Heart left ventricle (tissue), 13 donors: ENCODE measurements around the gene ZNF14.

Experiments used
- CTCF ChIP-seq, 12 donors: fragments of 200-600 bp; sonication (generic) in 4 of 12; IDR thresholded peaks; one replicate each; pipeline versions ENCODE4 v1.5.0 to v1.8.0; 2018 to 2022; ENCODE audit warnings: antibody characterized with exemption in 12 of 12, mild to moderate bottlenecking in 5 of 12
- POLR2A ChIP-seq, 2 donors: fragments of 450-650 bp; IDR thresholded peaks; one replicate each; pipeline ENCODE4 v1.6.1; 2017; ENCODE audit warnings: antibody characterized with exemption in 2 of 2, mild to moderate bottlenecking in 2 of 2, moderate library complexity in 2 of 2
- donor health status: ischemic (EF 13 %, LVEDD 7.1; RV severe dilation, severe dysfunction).
- donor health status: DM: no; HTN: yes; CAD: no.
- donor health status: DM: no; HTN: no; CAD: no.
- donor health status: ischemic (EF 25% LVEDD 6.9; RV normal size, moderate dysfunction).
- donor health status: ischemic (EF 25% LVEDD 5.7; RV mildly dilated, moderate dysfunction).
- donor health status: ischemic (EF 35%, LVEDD 5.7; RV mildly dilated, moderate dysfunction).
- donor health status: nonischemic (EF 11% LVEDD 7.7; RV severe dilation, severe dysfunction).
- donor health status: DM: yes; HTN: yes; CAD: no.
- donor health status: PGD.
- donor health status: ischemic (EF 29% LVEDD 5.4; RV normal size, mild dysfunction).
- donor health status: nonischemic (EF 23%, LVEDD 6.1; RV moderate dilation, normal function).

- TF ChIP-seq CTCF (IDR thresholded peaks at IDR 0.05) (no peak), POLR2A (IDR thresholded peaks at IDR 0.05) (no peak)
These were observed 70.6 kb downstream of the ZNF14 start for GRCh38 chr19:19662344-19662743.
